H1 (cell line): ENCODE measurements around the gene OR2F1. TPM values are rescaled to one million over a fixed set of nuclear protein-coding genes. Genes with fewer than 3 reads are reported as not detected.

ENCODE experiments used
- CTCF ChIA-PET: fragments of 300-600 bp; sonication (Branson Sonifier 250); formaldehyde crosslinking; loops from one replicate; lab custom pipeline; 2021; ENCODE audit not compliant: partially characterized antibody; lab: Charles Lee
- POLR2A ChIA-PET: fragments of 300-600 bp; sonication (Branson Sonifier 250); formaldehyde crosslinking; loops from one replicate; lab custom pipeline; 2021; ENCODE audit warnings: inconsistent platforms; ENCODE audit not compliant: partially characterized antibody; lab: Charles Lee
- DNase-seq, 2 experiments: peaks; one replicate each; pipeline versions ENCODE4 v3.0.0 to v3.0.0-alpha.2; 2010 to 2022; ENCODE audit warnings: low spot score in 2 of 2, low read depth in 1 of 2, mixed read lengths in 1 of 2
- FAIRE-seq: peaks from 2 replicates; lab custom pipeline; 2011; peaks lifted over from hg19 to GRCh38; lab: Jason Lieb, UNC
- H2AFZ ChIP-seq: 2 replicates; pipeline ENCODE4 v1.8.1; 2012; ENCODE audit warnings: low read length, inconsistent platforms
- H2AK5ac ChIP-seq: 2 replicates; pipeline ENCODE4 v1.6.1; 2013; ENCODE audit warnings: low read depth, low read length
- H2BK120ac ChIP-seq: replicated peaks from 2 replicates; pipeline ENCODE3; 2013; ENCODE audit warnings: low read depth, low read length, inconsistent platforms
- H2BK12ac ChIP-seq: 2 replicates; pipeline ENCODE4 v1.6.1; 2013; ENCODE audit warnings: low read depth, low read length
- H2BK15ac ChIP-seq: 2 replicates; pipeline ENCODE4 v1.6.1; 2013; ENCODE audit warnings: low read length
- H2BK20ac ChIP-seq: 2 replicates; pipeline ENCODE4 v1.6.1; 2013; ENCODE audit warnings: low read length
- H2BK5ac ChIP-seq: 2 replicates; pipeline ENCODE4 v1.6.1; 2013; ENCODE audit warnings: low read depth, low read length
- H3K14ac ChIP-seq: 2 replicates; pipeline ENCODE4 v1.6.1; 2013; ENCODE audit warnings: inconsistent platforms; ENCODE audit not compliant: insufficient read length
- H3K18ac ChIP-seq: 2 replicates; pipeline ENCODE4 v1.6.1; 2013; ENCODE audit warnings: low read length; ENCODE audit errors: extremely low read depth
- H3K23ac ChIP-seq: 2 replicates; pipeline ENCODE4 v1.6.1; 2013; ENCODE audit warnings: inconsistent platforms; ENCODE audit not compliant: insufficient read length
- H3K23me2 ChIP-seq: 2 replicates; pipeline ENCODE4 v1.6.1; 2013; ENCODE audit warnings: low read depth, low read length
- H3K27ac ChIP-seq: 2 replicates; pipeline ENCODE4 v1.6.1; 2011; ENCODE audit warnings: low read depth, low read length, inconsistent platforms
- H3K27me3 ChIP-seq, 4 experiments: replicated peaks in 1 of 4; 1 replicate in 1 of 4; 2 replicates in 3 of 4; pipeline versions ENCODE4 v1.6.1 to v1.8.1; 2011 to 2013; ENCODE audit warnings: low read length in 3 of 4, mild to moderate bottlenecking in 3 of 4, inconsistent platforms in 2 of 4, mixed read lengths in 2 of 4, moderate library complexity in 1 of 4; ENCODE audit not compliant: control insufficient read depth in 3 of 4, insufficient read depth in 3 of 4; ENCODE audit errors: extremely low read depth in 1 of 4
- H3K36me3 ChIP-seq, 4 experiments: 2 replicates each; pipeline versions ENCODE4 v1.6.1 to v1.8.1; 2011 to 2013; ENCODE audit warnings: mild to moderate bottlenecking in 4 of 4, low read length in 3 of 4, moderate library complexity in 2 of 4, control low read depth in 1 of 4, inconsistent platforms in 1 of 4; ENCODE audit not compliant: insufficient read depth in 4 of 4, control insufficient read depth in 2 of 4
- H3K4ac ChIP-seq: replicated peaks from 2 replicates; pipeline ENCODE3; 2013; ENCODE audit warnings: low read length, low read depth, mixed read lengths, inconsistent platforms; ENCODE audit not compliant: insufficient read length
- H3K4me1 ChIP-seq, 4 experiments: replicated peaks in 1 of 4; 1 replicate in 1 of 4; 2 replicates in 3 of 4; pipeline versions ENCODE4 v1.6.1 to v1.8.1; 2011 to 2013; ENCODE audit warnings: low read length in 3 of 4, inconsistent platforms in 2 of 4, mixed read lengths in 1 of 4; ENCODE audit not compliant: insufficient read depth in 4 of 4, control insufficient read depth in 3 of 4
- H3K4me2 ChIP-seq, 2 experiments: 2 replicates each; pipeline versions ENCODE4 v1.6.1 to v1.8.1; 2011 to 2013; ENCODE audit warnings: low read depth in 2 of 2, low read length in 2 of 2, control low read depth in 1 of 2, inconsistent platforms in 1 of 2, mild to moderate bottlenecking in 1 of 2; ENCODE audit not compliant: insufficient read depth in 1 of 2
- H3K4me3 ChIP-seq, 4 experiments: fragments of 200-600, 300-600 bp in 1 of 4; sonication (generic), shearing (Covaris generic), sonication (Bioruptor Twin) in 1 of 4; 2 replicates each; pipeline versions ENCODE4 v1.5.1 to v1.8.1; 2011 to 2016; ENCODE audit warnings: low read length in 4 of 4, low read depth in 3 of 4, control low read depth in 2 of 4, inconsistent platforms in 2 of 4, mild to moderate bottlenecking in 2 of 4, mixed read lengths in 1 of 4, moderate library complexity in 1 of 4; ENCODE audit not compliant: insufficient read depth in 2 of 4; ENCODE audit errors: extremely low read depth in 1 of 4
- H3K56ac ChIP-seq: replicated peaks from 2 replicates; pipeline ENCODE3; 2013; ENCODE audit warnings: low read depth, mild to moderate bottlenecking, mixed read lengths, low read length, inconsistent platforms; ENCODE audit not compliant: insufficient read length
- H3K79me1 ChIP-seq: 2 replicates; pipeline ENCODE4 v1.6.1; 2013; ENCODE audit warnings: low read depth, low read length, control low read depth
- H3K79me2 ChIP-seq, 2 experiments: 2 replicates each; pipeline versions ENCODE4 v1.6.1 to v1.8.1; 2012 to 2013; ENCODE audit warnings: low read length in 2 of 2, mild to moderate bottlenecking in 2 of 2, inconsistent platforms in 1 of 2; ENCODE audit not compliant: insufficient read depth in 2 of 2, control insufficient read depth in 1 of 2
- H3K9ac ChIP-seq, 4 experiments: replicated peaks in 1 of 4; 1 replicate in 1 of 4; 2 replicates in 3 of 4; pipeline versions ENCODE4 v1.6.1 to v1.8.1; 2011 to 2013; ENCODE audit warnings: low read depth in 3 of 4, low read length in 3 of 4, control low read depth in 2 of 4, mild to moderate bottlenecking in 2 of 4, moderate library complexity in 2 of 4, inconsistent platforms in 1 of 4; ENCODE audit errors: extremely low read depth in 1 of 4
- H3K9me3 ChIP-seq, 2 experiments: 2 replicates each; pipeline versions ENCODE4 v1.6.1 to v1.8.1; 2012 to 2013; ENCODE audit warnings: mild to moderate bottlenecking in 2 of 2, moderate library complexity in 2 of 2, control low read depth in 1 of 2, inconsistent platforms in 1 of 2, low read depth in 1 of 2, low read length in 1 of 2, mixed read lengths in 1 of 2; ENCODE audit not compliant: insufficient read depth in 2 of 2
- H4K20me1 ChIP-seq, 2 experiments: replicated peaks in 1 of 2; 2 replicates each; pipeline versions ENCODE3 to v1.8.1; 2011 to 2013; ENCODE audit warnings: inconsistent platforms in 2 of 2, low read length in 2 of 2, mild to moderate bottlenecking in 1 of 2; ENCODE audit not compliant: insufficient read depth in 2 of 2, control insufficient read depth in 1 of 2
- H4K5ac ChIP-seq: 2 replicates; pipeline ENCODE4 v1.6.1; 2013; ENCODE audit warnings: low read length, low read depth, mixed read lengths, inconsistent platforms; ENCODE audit not compliant: insufficient read length
- H4K8ac ChIP-seq: 2 replicates; pipeline ENCODE4 v1.8.0; 2013; ENCODE audit warnings: mild to moderate bottlenecking, moderate library complexity, low read length, inconsistent platforms; ENCODE audit not compliant: insufficient read depth; ENCODE audit errors: extremely low read depth
- H4K91ac ChIP-seq: replicated peaks from 2 replicates; pipeline ENCODE3; 2013; ENCODE audit warnings: low read length, mixed read lengths, inconsistent platforms; ENCODE audit not compliant: insufficient read length
- HDAC6 ChIP-seq: IDR thresholded peaks from one replicate; pipeline ENCODE4 v1.7.1; 2012; ENCODE audit warnings: low read depth, mild to moderate bottlenecking, inconsistent platforms, low read length, moderate library complexity
- JUND ChIP-seq: IDR thresholded peaks from 2 replicates; pipeline ENCODE4 v1.6.1; 2011; ENCODE audit warnings: mild to moderate bottlenecking, improper control_type of control experiment, low read length
- POLR2AphosphoS5 ChIP-seq: IDR thresholded peaks from 2 replicates; pipeline ENCODE4 v1.6.1; 2011; ENCODE audit warnings: low read depth, low read length
- POU5F1 ChIP-seq: IDR thresholded peaks from 2 replicates; pipeline ENCODE4 v1.6.1; 2011; ENCODE audit warnings: low read depth, mild to moderate bottlenecking, low read length, moderate library complexity
- TCF12 ChIP-seq: IDR thresholded peaks from 2 replicates; pipeline ENCODE4 v1.6.1; 2011; ENCODE audit warnings: low read depth, mild to moderate bottlenecking, low read length
- WGBS, 2 experiments: shearing (Covaris generic) in 1 of 2; methylation state at CpG; one replicate each; pipeline versions ENCODE4 v1.1.6 to v1.1.7; 2013 to 2015; ENCODE audit warnings: low lambda C conversion rate in 2 of 2, mixed read lengths in 2 of 2, inconsistent platforms in 1 of 2, low coverage in 1 of 2, missing lambda C conversion rate in 1 of 2; ENCODE audit not compliant: insufficient replicate concordance in 2 of 2, insufficient coverage in 1 of 2, insufficient read length in 1 of 2; ENCODE audit errors: extremely low coverage in 1 of 2, missing lambda C conversion rate in 1 of 2; 5-methylcytosine and 5-hydroxymethylcytosine counted together
- polyA plus RNA-seq, 7 experiments: library from polyadenylated mRNA; depleted of rRNA in 3 of 7; stranded (reverse) in 5 of 7; unstranded in 2 of 7; fragments of >200 nt in 5 of 7; fragments of 200-250 nt in 2 of 7; gene quantifications; 1 replicate in 5 of 7; 2 replicates in 1 of 7; 4 replicates in 1 of 7; pipeline versions ENCODE4 v1.2.1 to v1.2.3, GENCODE V29; 2011 to 2013; ENCODE audit warnings: missing spikeins in 2 of 7, mixed read lengths in 2 of 7
- total RNA-seq: library from RNA; stranded (reverse); fragmentation: NEBNext Ultra II Directional; extraction: Animal tissue kit (Norgen Biotek cat#: 25700); gene quantifications from 2 replicates; pipeline ENCODE4 v1.2.1, GENCODE V29; 2021
- TF ChIP-seq, protein P1 (sequence below): IDR thresholded peaks from 2 replicates; pipeline ENCODE4 v1.6.1; 2011; ENCODE audit warnings: low read length, improper control_type of control experiment

The OR2F1 gene
- total and polyA plus RNA-seq, 2 of the 8 experiments (the other 6 are each of a cell fraction or from before 2014, with no cell fraction given): 0.19 TPM; not detected in 1

DNA sequence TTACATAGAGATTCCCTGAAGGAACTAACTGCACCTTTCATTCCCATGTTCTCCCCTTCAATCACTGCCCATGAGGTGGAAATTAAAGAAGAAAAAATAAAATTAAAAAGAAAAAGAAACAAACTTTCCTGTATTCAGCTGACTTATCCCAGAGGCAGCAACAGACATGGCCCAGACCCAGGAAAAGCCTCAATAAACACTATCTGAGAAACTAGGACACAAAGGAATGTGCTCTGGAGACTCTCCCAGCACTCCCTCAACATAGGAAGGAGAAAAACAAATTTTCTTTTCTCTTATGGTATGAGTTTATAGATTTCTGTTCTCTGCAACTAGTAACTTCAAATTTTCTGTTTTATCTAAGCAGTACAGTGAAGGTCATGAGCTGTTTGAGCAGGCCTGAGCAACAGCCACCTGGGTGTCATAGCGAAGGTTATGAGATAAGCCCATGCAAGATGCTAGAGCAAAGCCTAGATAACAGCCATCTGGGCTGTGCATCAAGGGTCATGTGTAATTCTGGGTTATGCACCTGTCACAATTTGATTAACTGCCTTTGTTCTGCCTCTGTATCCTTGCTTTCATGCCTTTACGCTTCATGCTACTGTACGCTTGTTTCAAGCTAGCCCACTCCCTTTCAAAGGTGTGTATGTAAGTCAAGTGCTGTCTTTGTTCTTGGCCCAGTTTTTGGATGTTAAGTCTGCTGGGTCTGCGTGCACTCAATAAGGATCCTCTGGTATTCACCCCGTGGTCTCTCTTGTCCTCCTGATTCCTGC, 34.5 kb downstream of the OR2F1 start:
- Histone ChIP-seq H2BK20ac (no peak overlapping the region), H3K4me1 (no peaks in the 10 kb centered on the region), H4K5ac (no peak overlapping the region), H3K4me3 (no peak overlapping the region), H2AFZ (no peak overlapping the region), H3K14ac (no peak overlapping the region), H3K23me2 (no peaks in the 10 kb centered on the region), H3K79me2 (no peaks in the 10 kb centered on the region), H3K18ac (no peak overlapping the region), H2BK5ac (no peak overlapping the region), H4K91ac (no peak overlapping the region), H3K4me2 (no peak overlapping the region), H3K27me3 (no peaks in the 10 kb centered on the region), H3K9me3 (peaks cover 5 to 11% of the 10 kb centered on the region in 2 experiments; a peak in 3 of 4 replicates), H3K23ac (no peak overlapping the region), H3K56ac (no peak overlapping the region), H3K27ac (no peak overlapping the region), H2BK12ac (no peak overlapping the region), H2BK15ac (no peak overlapping the region), H4K8ac (no peak overlapping the region), H2AK5ac (no peak overlapping the region), H3K79me1 (no peaks in the 10 kb centered on the region), H2BK120ac (no peak overlapping the region), H3K36me3 (0 out of 8 replicates have a peak, but pooled peaks cover 0 to 3% (median 0%) of the 10 kb centered on the region in 4 experiments), H3K9ac (no peak overlapping the region), H3K4ac (no peak overlapping the region), H4K20me1 (no peaks in the 10 kb centered on the region)
- WGBS, 2 experiments: 85% methylated on average over 5 of the region's 5 CpGs; no CpG with 5 or more reads in 1 of the 2 experiments
- CTCF ChIA-PET: interaction anchor here (1.7 kb wide), 1 partner anchor 13 kb away, joined by 6 read pairs; no protein-coding TSS in a partner anchor
- DNase-seq (no peak), FAIRE-seq (no peak)
- POLR2A ChIA-PET: no interaction called here
- TF ChIP-seq JUND: no peak
- no peak for TF ChIP-seq POU5F1
- TF ChIP-seq POLR2AphosphoS5: no peak
- no peak for TF ChIP-seq TCF12
- TF ChIP-seq, protein P1, sequence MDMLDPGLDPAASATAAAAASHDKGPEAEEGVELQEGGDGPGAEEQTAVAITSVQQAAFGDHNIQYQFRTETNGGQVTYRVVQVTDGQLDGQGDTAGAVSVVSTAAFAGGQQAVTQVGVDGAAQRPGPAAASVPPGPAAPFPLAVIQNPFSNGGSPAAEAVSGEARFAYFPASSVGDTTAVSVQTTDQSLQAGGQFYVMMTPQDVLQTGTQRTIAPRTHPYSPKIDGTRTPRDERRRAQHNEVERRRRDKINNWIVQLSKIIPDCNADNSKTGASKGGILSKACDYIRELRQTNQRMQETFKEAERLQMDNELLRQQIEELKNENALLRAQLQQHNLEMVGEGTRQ: no peak
- no peak for TF ChIP-seq HDAC6
